A549 treated with AZD9567 at 1 μM for 4 hours (cell line): ENCODE measurements around the gene DTX3L. TPM values are rescaled to one million over a fixed set of nuclear protein-coding genes. Genes with fewer than 3 reads are reported as not detected.

Experiments used
- total RNA-seq: library from RNA; stranded (reverse); fragments of 200-300 nt; extraction: Qiagen RNA extraction; gene quantifications from 5 replicates; pipeline ENCODE4 v1.2.3, GENCODE V29; 2022; ENCODE audit not compliant: insufficient read depth

The DTX3L gene
- total RNA-seq, result 6.1 to 10.1 TPM (median 6.9 TPM) in 5 replicates

DNA sequence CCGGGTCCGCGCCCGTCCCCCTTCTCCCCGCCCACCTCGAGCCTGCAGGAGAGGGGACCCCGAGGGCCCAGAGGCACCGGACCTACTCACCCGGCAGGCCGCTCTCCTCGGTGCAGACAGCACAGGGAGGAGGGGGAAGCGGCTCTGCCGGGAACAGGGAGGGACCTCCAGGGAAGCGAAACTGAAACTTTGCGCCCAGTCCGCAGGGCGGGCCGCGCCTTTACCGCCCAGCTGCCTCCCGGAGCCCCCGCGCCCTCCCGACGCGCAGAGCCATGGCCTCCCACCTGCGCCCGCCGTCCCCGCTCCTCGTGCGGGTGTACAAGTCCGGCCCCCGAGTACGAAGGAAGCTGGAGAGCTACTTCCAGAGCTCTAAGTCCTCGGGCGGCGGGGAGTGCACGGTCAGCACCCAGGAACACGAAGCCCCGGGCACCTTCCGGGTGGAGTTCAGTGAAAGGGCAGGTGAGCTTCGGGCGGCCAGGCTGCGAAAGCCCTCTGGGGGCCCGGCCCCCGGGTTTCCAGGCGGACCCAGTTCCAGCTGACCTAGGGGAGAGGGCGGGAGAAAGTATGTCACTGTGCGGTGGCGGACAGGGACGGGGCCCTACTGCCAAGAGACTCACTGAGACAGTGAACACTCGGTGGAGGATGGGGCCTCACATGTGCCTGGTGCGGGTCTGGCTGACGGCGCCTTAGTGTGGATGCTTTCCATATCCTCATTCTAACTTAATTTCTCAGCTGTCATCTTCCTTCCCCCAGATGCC, at the start of gene DTX3L, which contains the start of gene PARP9:
Gene DTX3L, plus strand, starts transcription at position 184 of the 758 bp plus-strand sequence. Its CDS starts 89 bp downstream, at position 273.
Gene PARP9, minus strand, starts transcription at position 146 of the 758 bp plus-strand sequence. CDS start 4,680 bp downstream, outside the sequence.

DNA sequence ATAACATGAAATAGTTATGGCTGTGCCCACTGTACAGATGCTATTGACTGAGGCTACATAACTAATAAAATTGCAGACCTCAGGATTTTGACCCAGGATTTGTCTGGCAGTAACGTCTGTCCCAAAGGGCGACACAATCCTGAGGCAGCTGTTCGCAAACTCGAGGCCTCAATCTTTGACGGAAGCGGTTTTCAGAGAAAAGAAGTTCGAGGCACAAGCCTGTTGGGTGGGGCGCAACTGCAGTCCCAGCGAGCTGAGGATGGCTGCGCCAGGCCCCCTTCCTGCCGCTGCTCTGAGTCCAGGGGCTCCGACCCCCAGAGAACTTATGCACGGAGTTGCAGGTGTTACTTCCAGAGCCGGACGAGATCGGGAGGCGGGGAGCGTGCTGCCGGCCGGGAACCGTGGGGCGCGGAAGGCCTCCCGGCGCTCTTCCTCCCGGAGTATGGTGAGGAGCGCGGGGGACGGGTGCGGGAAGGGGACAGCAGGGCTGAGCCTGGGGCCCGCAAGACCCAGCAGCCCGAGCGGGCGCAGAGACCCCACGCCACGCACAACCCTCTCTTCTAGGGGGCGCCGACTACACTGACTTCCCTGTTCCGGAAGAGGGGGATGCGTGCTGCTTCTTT, 13.4 kb downstream of the DTX3L start, which contains the start of gene PARP15:
Gene PARP15, plus strand, starts transcription at position 242 of the 623 bp plus-strand sequence. Its CDS starts 18 bp downstream, at position 260.

Other genes with a start within 250 kb of the DTX3L start
- 0.58 to 1.3 TPM (median 0.91 TPM) in 4 of 5 replicates, not detected in the other for gene CSTA, start 239.1 kb upstream of the DTX3L start, total RNA-seq
- 45.8 to 79.8 TPM (median 46.6 TPM) in 5 replicates for gene MIX23, start 181.1 kb upstream of the DTX3L start, total RNA-seq
- gene FAM162A, start 180.2 kb upstream of the DTX3L start, total RNA-seq, result 31.7 to 37.2 TPM (median 33.1 TPM) in 5 replicates
- 2.7 to 4.1 TPM (median 3.7 TPM) in 5 replicates for gene WDR5B, start 148.3 kb upstream of the DTX3L start, total RNA-seq
- gene KPNA1, start 49.4 kb upstream of the DTX3L start, total RNA-seq, result 58.1 to 86.3 TPM (median 66.9 TPM) in 5 replicates
- gene PARP9, start within 50 bp of the DTX3L start, total RNA-seq, result 3.1 to 5.0 TPM (median 4.3 TPM) in 5 replicates
- gene PARP15, start 13.3 kb downstream of the DTX3L start, total RNA-seq, result not detected in 5 replicates
- 6.7 to 10.9 TPM (median 7.3 TPM) in 5 replicates for gene PARP14, start 116.5 kb downstream of the DTX3L start, total RNA-seq
- gene HSPBAP1, start 229.5 kb downstream of the DTX3L start, total RNA-seq, result 5.2 to 5.6 TPM (median 5.3 TPM) in 5 replicates
- 8.6 to 14.5 TPM (median 13.7 TPM) in 5 replicates for gene SLC49A4, start 230.7 kb downstream of the DTX3L start, total RNA-seq